GM10847 (cell line): ENCODE measurements around the gene SMG6.

ENCODE experiments used
- POLR2A ChIP-seq: IDR thresholded peaks from 2 replicates; pipeline ENCODE4 v1.6.1; 2011; ENCODE audit not compliant: insufficient read length; ENCODE audit errors: extremely low read depth

SMG6 gene

GRCh38 chr17:2207815-2208515, 95.6 kb downstream of the SMG6 start:
- no peak for TF ChIP-seq POLR2A

GRCh38 chr17:2204393-2204792, 99.2 kb downstream of the SMG6 start:
- no peak for TF ChIP-seq POLR2A

GRCh38 chr17:2203818-2204217, 99.8 kb downstream of the SMG6 start:
- TF ChIP-seq POLR2A: no peak

- no peak for TF ChIP-seq POLR2A
These were observed 100.5 kb downstream of the SMG6 start for GRCh38 chr17:2202996-2203575.

GRCh38 chr17:2202302-2202995, 101.1 kb downstream of the SMG6 start:
- no peak for TF ChIP-seq POLR2A

- no peak for TF ChIP-seq POLR2A
These were observed 104.7 kb downstream of the SMG6 start for GRCh38 chr17:2198927-2199326.

GRCh38 chr17:2197271-2197670, 106.3 kb downstream of the SMG6 start:
- TF ChIP-seq POLR2A: no peak

GRCh38 chr17:2195729-2196128, 107.9 kb downstream of the SMG6 start:
- no peak for TF ChIP-seq POLR2A

GRCh38 chr17:2194889-2195335, 108.7 kb downstream of the SMG6 start:
- TF ChIP-seq POLR2A: no peak

GRCh38 chr17:2192367-2193057, 111.1 kb downstream of the SMG6 start:
- TF ChIP-seq POLR2A: no peak

GRCh38 chr17:2191785-2192184, 111.8 kb downstream of the SMG6 start:
- TF ChIP-seq POLR2A: no peak

- TF ChIP-seq POLR2A: no peak
These were observed 112.4 kb downstream of the SMG6 start for GRCh38 chr17:2191227-2191626.

- no peak for TF ChIP-seq POLR2A
These were observed 113.6 kb downstream of the SMG6 start for GRCh38 chr17:2190014-2190413.

GRCh38 chr17:2188971-2189630, 114.5 kb downstream of the SMG6 start:
- no peak for TF ChIP-seq POLR2A

- no peak for TF ChIP-seq POLR2A
These were observed 115.8 kb downstream of the SMG6 start for GRCh38 chr17:2187758-2188157.
